ENCODE results near the gene IGSF3. TPM values are rescaled to one million over a fixed set of nuclear protein-coding genes. Genes with fewer than 3 reads are reported as not detected.
"Not testable (repeated sequence)": the region's sequence is repeated elsewhere in the genome, so short reads cannot be mapped to it uniquely, and the experiment has no call there.

IGSF3 gene
- total and polyA plus RNA-seq, 2 of the 13 experiments (the other 11 are each of a cell fraction or from before 2014, with no cell fraction given), result 0.11 to 0.16 TPM

- Histone ChIP-seq H3K9me3 (ENCODE audit: low read length) (no peaks in the 10 kb centered on the region), H2AFZ (ENCODE audit: low read length) (no peak overlapping the region), H3K27me3 (ENCODE audit: control insufficient read depth in 1 of 2, insufficient read depth in 2 of 2, low read length in 2 of 2) (peaks cover 3 to 10% of the 10 kb centered on the region in 2 experiments; a peak in 3 of 5 replicates), H3K27ac (ENCODE audit: extremely low read length, insufficient read depth, low read length) (no peak overlapping the region), H3K9ac (ENCODE audit: insufficient read depth, low read depth, low read length) (no peak overlapping the region), H3K4me3 (replicated peaks in 1 of 3; ENCODE audit: insufficient read depth in 1 of 3, low read depth in 2 of 3, low read length in 3 of 3) (no peak overlapping the region), H3K4me1 (ENCODE audit: insufficient read depth, low read length) (peaks cover 2% of the 10 kb centered on the region), H3K36me3 (replicated peaks in 1 of 2; ENCODE audit: control insufficient read depth in 1 of 2, insufficient read depth in 2 of 2, low read length in 2 of 2) (no peaks in the 10 kb centered on the region), H3K79me2 (ENCODE audit: insufficient read depth, low read length) (no peaks in the 10 kb centered on the region), H3K4me2 (ENCODE audit: low read depth, low read length) (no peak overlapping the region), H4K20me1 (ENCODE audit: insufficient read depth, low read length) (no peaks in the 10 kb centered on the region)
- TF ChIP-seq ZNF607 (CRISPR knock-in tag; IDR thresholded peaks at IDR 0.05; ENCODE audit: borderline replicate concordance) (no peak), DDIT3 (CRISPR knock-in tag; IDR thresholded peaks at IDR 0.05) (no peak), ZNF280D (CRISPR knock-in tag; IDR thresholded peaks at IDR 0.05) (no peak)
- BruUV-seq (replicated peaks), result no TSS peak
- intact Hi-C loops (cut with micrococcal nuclease; ENCODE audit: unreplicated experiment), result no loop called here
- whole genome bisulfite sequencing (ENCODE audit: low lambda C conversion rate), result 100% methylated on average over 1 of the region's 1 CpG
- CTCF ChIA-PET (ENCODE audit: low intra/inter-chr PET ratio, low total read pairs), result no interaction called here
- POLR2A ChIA-PET, result no interaction called here
- no peak for FAIRE-seq
- DNase-seq (ENCODE audit: low spot score), result no peak
- no peak for ATAC-seq
- in situ Hi-C loops (cut with HindIII; ENCODE audit: extremely low pct_ligation_motif_present, low pct_unique_long_range_greater_than_20kb), result no loop called here
Measured at GRCh38 chr1:116661633-116662032, 5.9 kb downstream of the IGSF3 start.

GRCh38 chr1:116658645-116659044, 8.9 kb downstream of the IGSF3 start:
- H4K20me1 ChIP-seq (ENCODE audit: insufficient read depth, low read length); H3K36me3 ChIP-seq (replicated peaks in 1 of 2; ENCODE audit: control insufficient read depth in 1 of 2, insufficient read depth in 2 of 2, low read length in 2 of 2); H3K4me3 ChIP-seq (replicated peaks in 1 of 3; ENCODE audit: insufficient read depth in 1 of 3, low read depth in 2 of 3, low read length in 3 of 3); H3K4me2 ChIP-seq (ENCODE audit: low read depth, low read length); H3K9ac ChIP-seq (ENCODE audit: insufficient read depth, low read depth, low read length); H3K27ac ChIP-seq (ENCODE audit: extremely low read length, insufficient read depth, low read length); H3K79me2 ChIP-seq (ENCODE audit: insufficient read depth, low read length); CTCF ChIA-PET (ENCODE audit: low intra/inter-chr PET ratio, low total read pairs); H2AFZ ChIP-seq (ENCODE audit: low read length); DNase-seq (ENCODE audit: low spot score); H3K27me3 ChIP-seq (ENCODE audit: control insufficient read depth in 1 of 2, insufficient read depth in 2 of 2, low read length in 2 of 2); in situ Hi-C loops (cut with HindIII; ENCODE audit: extremely low pct_ligation_motif_present, low pct_unique_long_range_greater_than_20kb); FAIRE-seq; BruUV-seq (replicated peaks); POLR2A ChIA-PET; H3K4me1 ChIP-seq (ENCODE audit: insufficient read depth, low read length); intact Hi-C loops (cut with micrococcal nuclease; ENCODE audit: unreplicated experiment); H3K9me3 ChIP-seq (ENCODE audit: low read length); ATAC-seq: not testable (repeated sequence)
- 52% methylated on average over 5 of the region's 5 CpGs for WGBS (ENCODE audit: low lambda C conversion rate)

- ATAC-seq; H3K4me2 ChIP-seq (ENCODE audit: low read depth, low read length); H2AFZ ChIP-seq (ENCODE audit: low read length); POLR2A ChIA-PET; DNase-seq (ENCODE audit: low spot score); CTCF ChIA-PET (ENCODE audit: low intra/inter-chr PET ratio, low total read pairs); H3K79me2 ChIP-seq (ENCODE audit: insufficient read depth, low read length); H3K9ac ChIP-seq (ENCODE audit: insufficient read depth, low read depth, low read length); H4K20me1 ChIP-seq (ENCODE audit: insufficient read depth, low read length); H3K36me3 ChIP-seq (replicated peaks in 1 of 2; ENCODE audit: control insufficient read depth in 1 of 2, insufficient read depth in 2 of 2, low read length in 2 of 2); in situ Hi-C loops (cut with HindIII; ENCODE audit: extremely low pct_ligation_motif_present, low pct_unique_long_range_greater_than_20kb); H3K4me1 ChIP-seq (ENCODE audit: insufficient read depth, low read length); H3K27me3 ChIP-seq (ENCODE audit: control insufficient read depth in 1 of 2, insufficient read depth in 2 of 2, low read length in 2 of 2); intact Hi-C loops (cut with micrococcal nuclease; ENCODE audit: unreplicated experiment); H3K27ac ChIP-seq (ENCODE audit: extremely low read length, insufficient read depth, low read length); BruUV-seq (replicated peaks); FAIRE-seq; H3K4me3 ChIP-seq (replicated peaks in 1 of 3; ENCODE audit: insufficient read depth in 1 of 3, low read depth in 2 of 3, low read length in 3 of 3); H3K9me3 ChIP-seq (ENCODE audit: low read length): not testable (repeated sequence)
- WGBS (ENCODE audit: low lambda C conversion rate), result 70% methylated on average over 6 of the region's 6 CpGs
Measured at GRCh38 chr1:116657836-116658235, 9.7 kb downstream of the IGSF3 start.
